ENCODE measurements around the gene HMCN2.

HMCN2 gene

GRCh38 chr9:130459151-130459550, 193.6 kb downstream of the HMCN2 start:
- DNase-seq: no peak

- no peak for DNase-seq
Observed at GRCh38 chr9:130459941-130460669, 194.5 kb downstream of the HMCN2 start.

- DNase-seq: no peak
Observed at GRCh38 chr9:130461218-130461630, 195.7 kb downstream of the HMCN2 start.

GRCh38 chr9:130461731-130462130, 196.2 kb downstream of the HMCN2 start:
- no peak for DNase-seq

GRCh38 chr9:130462685-130463540, 197.4 kb downstream of the HMCN2 start:
- no peak for DNase-seq

GRCh38 chr9:130463763-130464745, 198.5 kb downstream of the HMCN2 start:
- no peak for DNase-seq

GRCh38 chr9:130465383-130466096, 200.0 kb downstream of the HMCN2 start:
- DNase-seq: no peak

- no peak for DNase-seq
Observed at GRCh38 chr9:130466537-130467217, 201.1 kb downstream of the HMCN2 start.

- peak; percentile 57 for DNase-seq
Observed at GRCh38 chr9:130467316-130467715, 201.8 kb downstream of the HMCN2 start.

- no peak for DNase-seq
Observed at GRCh38 chr9:130468566-130468965, 203.0 kb downstream of the HMCN2 start.

GRCh38 chr9:130470269-130470668, 204.7 kb downstream of the HMCN2 start:
- no peak for DNase-seq

- no peak for DNase-seq
Observed at GRCh38 chr9:130470950-130471349, 205.4 kb downstream of the HMCN2 start.

GRCh38 chr9:130471411-130472183, 206.0 kb downstream of the HMCN2 start:
- no peak for DNase-seq

GRCh38 chr9:130472184-130472705, 206.7 kb downstream of the HMCN2 start:
- no peak for DNase-seq

- DNase-seq: no peak
Observed at GRCh38 chr9:130473009-130473408, 207.4 kb downstream of the HMCN2 start.

GRCh38 chr9:130473566-130473965, 208.0 kb downstream of the HMCN2 start:
- DNase-seq: no peak

- no peak for DNase-seq
Observed at GRCh38 chr9:130474106-130474505, 208.5 kb downstream of the HMCN2 start.

- DNase-seq: no peak
Observed at GRCh38 chr9:130476151-130476730, 210.7 kb downstream of the HMCN2 start.

- DNase-seq: no peak
Observed at GRCh38 chr9:130477564-130477963, 212.0 kb downstream of the HMCN2 start.

GRCh38 chr9:130478152-130478551, 212.6 kb downstream of the HMCN2 start:
- no peak for DNase-seq

Data from DMS153 (cell line).